Upper lobe of right lung (tissue), 1 donor: ENCODE results near the gene BCAS3. TPM values are rescaled to one million over a fixed set of nuclear protein-coding genes. Genes with fewer than 3 reads are reported as not detected.

ENCODE experiments used
- ATAC-seq: fragments of 200-7000 bp; cut with Tn5 transposase; one replicate; pipeline ENCODE4 v1.9.1; 2020; ENCODE audit warnings: mild to moderate bottlenecking, moderate library complexity
- DNase-seq: peaks from one replicate; pipeline ENCODE4 v3.0.0-alpha.2; 2020
- H3K27ac ChIP-seq: fragments of 200-600 bp; one replicate; pipeline ENCODE4 v1.8.0; 2022
- H3K27me3 ChIP-seq: fragments of 200-600 bp; one replicate; pipeline ENCODE4 v1.8.0; 2022; ENCODE audit warnings: mild to moderate bottlenecking
- H3K36me3 ChIP-seq: fragments of 200-600 bp; one replicate; pipeline ENCODE4 v1.8.0; 2022
- H3K4me1 ChIP-seq: fragments of 200-600 bp; one replicate; pipeline ENCODE4 v1.8.0; 2022
- H3K4me3 ChIP-seq: fragments of 200-600 bp; one replicate; pipeline ENCODE4 v1.8.0; 2022; ENCODE audit warnings: mild to moderate bottlenecking
- H3K9me3 ChIP-seq: fragments of 200-600 bp; one replicate; pipeline ENCODE4 v1.8.0; 2022
- intact Hi-C: fragments of 100-400 bp; cut with DNase I; formaldehyde crosslinking; loops from one replicate; pipeline ENCODE4 v1.11.0; 2022
- total RNA-seq: library from RNA; stranded (reverse); fragmentation: NEBNext Ultra II Directional; extraction: Animal tissue kit (Norgen Biotek cat#: 25700); gene quantifications from one replicate; pipeline ENCODE4 v1.2.1, GENCODE V29; 2021
- TF ChIP-seq, protein P1 (sequence below): fragments of 200-600 bp; IDR thresholded peaks from one replicate; pipeline ENCODE4 v1.8.0; 2022; ENCODE audit warnings: antibody characterized with exemption
- donor health status: DM: no; HTN: yes; CAD: no; lungs with severe emphysema.

Gene BCAS3
- total RNA-seq, 1 donor from 2014 or later, result 23.5 TPM

DNA sequence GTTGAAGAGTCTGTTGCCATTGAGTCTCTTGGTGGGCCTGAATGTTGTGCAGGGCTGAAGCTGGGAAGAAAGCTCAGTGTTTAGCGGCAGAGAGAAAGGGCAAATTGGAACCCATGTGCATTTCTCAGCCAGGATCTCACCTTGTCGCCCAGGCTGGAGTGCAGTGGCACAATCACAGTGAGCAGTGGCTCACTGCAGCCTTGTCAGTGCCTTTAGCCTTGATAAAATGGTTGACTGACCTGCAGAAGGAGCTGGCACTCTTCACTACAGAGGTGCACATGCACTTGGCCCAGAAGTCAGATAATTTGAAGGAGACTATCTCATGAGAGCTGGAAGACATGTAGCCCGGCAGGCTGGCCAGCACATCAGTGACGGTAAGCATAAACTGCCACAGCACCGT lies 597.7 kb downstream of the BCAS3 start:
- DNase-seq (no peak), ATAC-seq (no peak)
- Histone ChIP-seq H3K27me3 (no peaks in the 10 kb centered on the region), H3K9me3 (no peaks in the 10 kb centered on the region), H3K4me1 (no peaks in the 10 kb centered on the region), H3K36me3 (no peaks in the 10 kb centered on the region), H3K4me3 (no peak overlapping the region), H3K27ac (no peak overlapping the region)
- intact Hi-C loops, result no loop called here
- TF ChIP-seq, protein P1, sequence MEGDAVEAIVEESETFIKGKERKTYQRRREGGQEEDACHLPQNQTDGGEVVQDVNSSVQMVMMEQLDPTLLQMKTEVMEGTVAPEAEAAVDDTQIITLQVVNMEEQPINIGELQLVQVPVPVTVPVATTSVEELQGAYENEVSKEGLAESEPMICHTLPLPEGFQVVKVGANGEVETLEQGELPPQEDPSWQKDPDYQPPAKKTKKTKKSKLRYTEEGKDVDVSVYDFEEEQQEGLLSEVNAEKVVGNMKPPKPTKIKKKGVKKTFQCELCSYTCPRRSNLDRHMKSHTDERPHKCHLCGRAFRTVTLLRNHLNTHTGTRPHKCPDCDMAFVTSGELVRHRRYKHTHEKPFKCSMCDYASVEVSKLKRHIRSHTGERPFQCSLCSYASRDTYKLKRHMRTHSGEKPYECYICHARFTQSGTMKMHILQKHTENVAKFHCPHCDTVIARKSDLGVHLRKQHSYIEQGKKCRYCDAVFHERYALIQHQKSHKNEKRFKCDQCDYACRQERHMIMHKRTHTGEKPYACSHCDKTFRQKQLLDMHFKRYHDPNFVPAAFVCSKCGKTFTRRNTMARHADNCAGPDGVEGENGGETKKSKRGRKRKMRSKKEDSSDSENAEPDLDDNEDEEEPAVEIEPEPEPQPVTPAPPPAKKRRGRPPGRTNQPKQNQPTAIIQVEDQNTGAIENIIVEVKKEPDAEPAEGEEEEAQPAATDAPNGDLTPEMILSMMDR, result no peak

DNA sequence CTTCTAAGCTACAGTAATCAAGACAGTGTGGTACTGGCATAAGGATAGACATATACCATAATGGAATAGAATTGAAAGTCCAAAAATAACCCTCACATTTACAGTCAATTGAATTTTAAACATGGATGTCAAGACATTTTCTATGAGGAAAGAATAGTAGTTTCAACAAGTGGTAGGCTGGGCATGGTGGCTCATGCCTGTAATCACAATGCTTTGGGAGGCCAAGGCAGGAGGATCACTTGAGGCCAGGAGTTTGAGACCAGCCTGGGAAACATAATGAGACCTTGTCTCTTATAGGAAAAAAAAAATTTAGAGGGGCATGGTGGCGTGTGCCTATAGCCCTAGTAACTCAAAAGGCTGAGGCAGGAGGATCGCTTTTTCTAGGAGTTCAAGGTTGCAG lies 599.2 kb downstream of the BCAS3 start:
- intact Hi-C loops, result no loop called here
- DNase-seq, result no peak
- TF ChIP-seq, protein P1, result no peak
- ATAC-seq, result no peak
- Histone ChIP-seq H3K27ac (no peak overlapping the region), H3K9me3 (no peaks in the 10 kb centered on the region), H3K36me3 (no peaks in the 10 kb centered on the region), H3K27me3 (no peaks in the 10 kb centered on the region), H3K4me3 (no peak overlapping the region), H3K4me1 (no peaks in the 10 kb centered on the region)

DNA sequence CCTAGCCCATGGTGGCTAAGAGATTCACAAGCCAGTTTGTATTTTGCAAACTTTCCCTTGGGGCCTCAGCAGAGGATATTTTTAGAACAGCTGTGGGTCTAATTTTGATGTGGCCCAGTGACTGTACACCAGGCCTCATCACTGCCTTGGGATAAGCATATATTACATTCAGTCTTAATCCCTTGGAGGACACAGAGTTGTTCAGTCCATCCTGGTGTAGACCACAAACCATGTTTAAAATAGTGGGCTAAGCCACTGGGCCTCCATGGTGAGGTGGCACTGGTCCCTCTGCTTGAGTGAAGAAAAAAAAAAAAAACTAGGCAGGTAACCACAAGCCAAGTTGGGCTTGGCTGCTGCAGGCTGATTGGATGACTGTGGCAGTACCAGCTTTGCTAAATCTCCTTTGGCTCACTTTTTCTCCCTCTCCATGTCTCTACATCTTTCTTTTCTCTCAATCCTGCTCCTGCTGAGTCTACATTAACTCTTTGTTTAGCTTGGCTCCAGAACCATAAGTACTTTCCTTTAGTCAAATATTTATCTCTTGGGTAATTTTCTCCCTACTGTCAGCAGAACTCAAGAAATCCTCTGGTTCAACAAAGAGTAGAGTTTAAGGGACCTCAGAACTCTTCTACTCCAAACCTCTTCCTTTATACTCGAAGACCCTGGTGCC lies 602.0 kb downstream of the BCAS3 start:
- ATAC-seq (no peak), DNase-seq (no peak)
- Histone ChIP-seq H3K4me3 (no peak overlapping the region), H3K4me1 (no peaks in the 10 kb centered on the region), H3K36me3 (no peaks in the 10 kb centered on the region), H3K9me3 (no peaks in the 10 kb centered on the region), H3K27ac (no peak overlapping the region), H3K27me3 (no peaks in the 10 kb centered on the region)
- intact Hi-C loops, result no loop called here
- TF ChIP-seq, protein P1, result no peak

DNA sequence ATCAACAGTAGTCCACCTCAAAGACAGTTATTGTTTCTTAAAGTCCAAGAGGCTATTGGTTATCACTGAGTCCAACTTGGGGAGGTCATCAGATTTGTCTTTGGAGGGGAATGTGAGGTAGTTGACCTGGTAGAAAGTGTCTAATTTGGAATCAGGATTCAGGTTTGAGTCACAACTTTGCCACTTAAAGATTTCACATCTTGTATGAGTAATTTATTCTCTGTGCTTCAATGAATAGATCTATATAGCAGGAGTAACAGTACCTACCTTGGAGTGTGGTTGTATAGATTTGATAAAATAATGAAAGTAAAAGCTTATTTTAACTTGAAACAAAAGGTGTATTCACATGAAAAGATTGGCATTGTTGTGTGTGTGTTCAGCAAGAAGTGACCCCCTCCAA lies 602.7 kb downstream of the BCAS3 start:
- Histone ChIP-seq H3K27me3 (no peaks in the 10 kb centered on the region), H3K4me1 (no peaks in the 10 kb centered on the region), H3K4me3 (no peak overlapping the region), H3K36me3 (no peaks in the 10 kb centered on the region), H3K9me3 (no peaks in the 10 kb centered on the region), H3K27ac (no peak overlapping the region)
- TF ChIP-seq, protein P1, result no peak
- intact Hi-C loops, result no loop called here
- DNase-seq, result no peak
- no peak for ATAC-seq

DNA sequence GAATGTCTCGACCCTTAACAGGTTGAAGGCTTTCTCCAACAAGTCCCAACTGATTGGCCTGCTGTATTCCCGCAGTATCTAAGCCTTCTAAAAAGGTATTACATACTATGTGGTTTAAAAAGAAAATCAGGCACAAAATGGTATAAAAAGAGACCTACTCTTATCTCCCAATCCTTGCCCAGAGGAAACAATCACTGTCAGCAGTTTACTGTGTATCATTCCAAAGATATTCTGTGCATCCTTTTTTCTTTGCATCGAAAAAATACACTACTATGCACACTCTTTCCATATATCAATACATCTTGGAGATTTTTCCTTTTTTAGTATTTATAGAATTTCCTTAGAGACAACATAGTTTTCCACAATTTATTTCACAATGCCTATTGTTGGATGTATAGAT lies 603.2 kb downstream of the BCAS3 start:
- DNase-seq (no peak), ATAC-seq (no peak)
- H3K27ac ChIP-seq, result no peak overlapping the region
- H3K36me3 ChIP-seq, result no peaks in the 10 kb centered on the region
- H3K27me3 ChIP-seq, result no peaks in the 10 kb centered on the region
- TF ChIP-seq, protein P1, result no peak
- no peak overlapping the region for H3K4me3 ChIP-seq
- no peaks in the 10 kb centered on the region for H3K4me1 ChIP-seq
- intact Hi-C loops, result no loop called here
- no peaks in the 10 kb centered on the region for H3K9me3 ChIP-seq

DNA sequence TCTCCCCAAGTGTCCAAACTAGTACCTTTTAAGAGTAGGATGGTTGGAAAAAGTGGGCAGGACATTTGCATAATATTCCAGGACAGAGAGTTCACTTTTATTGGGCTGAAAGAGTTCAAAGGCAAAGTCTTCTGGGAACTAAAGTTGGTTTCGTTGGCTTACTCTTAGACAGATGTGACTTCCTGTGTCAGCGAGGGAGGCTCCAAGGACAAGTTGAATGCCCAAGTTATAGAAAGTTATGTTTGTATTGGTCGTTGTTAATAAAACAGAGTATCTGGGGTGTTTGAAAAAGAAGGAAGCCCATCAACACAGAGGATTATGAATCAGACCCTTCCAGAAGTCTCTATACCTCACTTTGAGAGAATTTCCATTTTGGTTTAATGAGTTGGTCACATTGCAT lies 604.7 kb downstream of the BCAS3 start:
- ATAC-seq, result no peak

More for the DNA sequence above, 604.7 kb downstream of the BCAS3 start:
- no peak overlapping the region for H3K4me3 ChIP-seq
- no peak overlapping the region for H3K27ac ChIP-seq
- H3K4me1 ChIP-seq, result no peaks in the 10 kb centered on the region
- H3K27me3 ChIP-seq, result no peaks in the 10 kb centered on the region
- H3K36me3 ChIP-seq, result no peaks in the 10 kb centered on the region
- no peaks in the 10 kb centered on the region for H3K9me3 ChIP-seq
- TF ChIP-seq, protein P1, result no peak
- intact Hi-C loops, result no loop called here
- DNase-seq, result no peak
